Measurements from ENCODE around the gene SLC5A3.

DNA sequence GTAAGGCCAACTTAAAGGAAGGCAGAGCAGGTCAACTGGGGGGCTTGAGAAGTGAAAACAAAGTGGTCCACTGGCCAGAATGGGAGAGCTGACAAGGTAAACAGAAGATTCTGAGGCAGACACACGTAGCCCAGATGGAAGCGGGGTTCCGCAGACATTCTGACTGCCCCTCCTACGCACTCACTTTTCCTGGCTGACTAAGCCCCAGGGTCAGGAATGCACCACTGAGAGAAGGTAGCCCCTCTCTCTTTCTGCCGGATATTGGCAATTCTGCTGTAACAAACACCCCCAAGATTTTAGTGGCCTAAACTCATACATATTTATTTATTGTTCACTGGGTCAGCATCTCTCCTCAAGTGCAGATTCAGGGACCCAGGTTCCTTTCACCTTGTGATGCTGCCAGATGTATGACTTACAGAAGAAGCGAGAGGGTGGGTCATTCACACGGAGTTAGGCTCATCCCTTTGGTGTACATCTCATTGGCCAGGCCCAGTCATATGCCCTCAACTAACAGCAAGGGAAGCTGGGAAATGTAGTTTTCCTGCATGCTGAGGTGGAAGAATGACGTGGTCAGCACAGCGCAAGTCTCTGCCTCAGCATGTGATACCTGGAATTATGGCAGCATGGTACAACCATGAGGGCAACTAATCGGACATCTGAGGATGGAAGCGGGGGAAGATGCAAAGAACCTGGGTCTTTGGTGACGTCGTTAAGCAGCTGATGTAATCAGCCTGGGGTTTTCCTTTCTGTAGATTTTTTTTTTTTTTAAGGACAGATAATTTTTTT, 43.4 kb upstream of the SLC5A3 start:
- TF ChIP-seq ARNT (IDR thresholded peaks at IDR 0.05): no peak
- TF ChIP-seq SUZ12 (IDR thresholded peaks at IDR 0.05): no peak
- no peak for TF ChIP-seq FOXK2 (IDR thresholded peaks at IDR 0.05)
- no peak for TF ChIP-seq ELF4 (IDR thresholded peaks at IDR 0.05)
- no peak for TF ChIP-seq FOXA1 (IDR thresholded peaks at IDR 0.05)
- TF ChIP-seq TARDBP (IDR thresholded peaks at IDR 0.05): no peak
- no peak for TF ChIP-seq HDGF (IDR thresholded peaks at IDR 0.05; ENCODE audit: borderline replicate concordance)
- TF ChIP-seq SP1 (IDR thresholded peaks at IDR 0.05): no peak
